GM23338 (cell line): ENCODE measurements around the gene EYA2.
A peak's percentile ranks its signal among the peaks of the same experiment; 100 is the strongest.

Source experiments
- CREB1 ChIP-seq: fragments of 250-450 bp; sonication (Bioruptor Pico); IDR thresholded peaks from 2 replicates; pipeline ENCODE4 v1.5.0; 2020; ENCODE audit warnings: low read depth, mild to moderate bottlenecking, moderate library complexity
- CTCF ChIP-seq, 2 experiments: fragments of 200-600 bp in 1 of 2; sonication (generic) in 1 of 2; conservative IDR thresholded peaks; 2 replicates each; pipeline versions ENCODE4 v1.5.1 to v1.6.1; 2016 to 2017; ENCODE audit warnings: antibody characterized with exemption in 2 of 2, low read depth in 2 of 2, mild to moderate bottlenecking in 2 of 2, moderate library complexity in 1 of 2
- EZH2 ChIP-seq: fragments of 200-600 bp; sonication (generic); IDR thresholded peaks from one replicate; pipeline ENCODE4 v1.8.0; 2017; ENCODE audit warnings: antibody characterized with exemption, mild to moderate bottlenecking, low read depth; ENCODE audit not compliant: unreplicated experiment
- JUNB ChIP-seq: IDR thresholded peaks from one replicate; pipeline ENCODE4 v1.6.1; 2016; ENCODE audit warnings: antibody characterized with exemption; ENCODE audit not compliant: unreplicated experiment
- POLR2AphosphoS5 ChIP-seq: IDR thresholded peaks from 2 replicates; pipeline ENCODE4 v1.6.1; 2016; ENCODE audit warnings: antibody characterized with exemption, low read depth
- REST ChIP-seq: IDR thresholded peaks from one replicate; pipeline ENCODE4 v1.6.1; 2018; ENCODE audit warnings: antibody characterized with exemption; ENCODE audit not compliant: unreplicated experiment
- STAT1 ChIP-seq: IDR thresholded peaks from one replicate; pipeline ENCODE4 v1.6.1; 2016; ENCODE audit warnings: antibody characterized with exemption; ENCODE audit not compliant: unreplicated experiment

DNA sequence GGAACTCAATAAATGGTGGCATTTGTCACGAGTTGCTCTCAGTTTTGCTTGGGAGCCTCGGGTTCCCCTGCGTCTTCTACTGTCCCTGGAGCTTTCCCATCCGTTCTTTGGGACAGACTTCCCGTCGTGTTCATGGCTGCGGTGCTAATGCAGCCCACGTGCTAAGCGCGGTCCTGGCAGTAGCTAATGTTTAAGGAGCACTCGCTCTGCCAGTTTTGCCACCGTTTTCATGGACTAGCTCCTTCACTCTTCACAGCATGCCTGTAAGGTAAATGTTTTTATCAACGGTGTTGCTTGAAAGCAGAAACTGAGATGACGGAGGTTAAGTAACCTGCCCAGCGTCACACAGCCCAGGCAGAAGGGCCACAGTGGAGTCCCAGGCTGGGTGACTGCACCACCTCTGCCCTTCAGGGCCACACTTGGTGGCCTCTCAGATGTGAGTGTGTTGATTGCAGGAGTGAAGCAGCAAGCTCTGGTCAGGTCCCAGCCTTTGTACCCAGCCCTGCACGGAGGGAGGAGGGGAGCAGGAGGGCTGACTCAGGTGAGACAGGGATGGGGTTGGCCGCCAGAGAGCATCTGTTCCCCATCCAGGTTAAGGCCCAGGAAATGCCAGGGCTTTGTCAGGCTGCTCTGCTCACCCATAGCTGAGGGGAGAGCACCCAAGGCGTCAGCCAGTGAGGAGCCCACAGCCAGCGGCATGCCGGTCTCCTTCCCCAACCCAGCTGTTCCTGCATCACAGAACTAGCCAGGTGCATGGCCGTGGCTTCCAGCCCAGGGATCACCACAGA is 280.0 kb downstream of the EYA2 start:
- TF ChIP-seq EZH2 (no peak), CTCF (conservative IDR thresholded peaks at IDR 0.05; ENCODE audit: low read depth in 2 of 2) (peak in 1 of 2 experiments; percentile 38; a peak in 2 of 4 replicates), POLR2AphosphoS5 (no peak), REST (no peak), JUNB (no peak), CREB1 (CRISPR knock-in tag) (no peak), STAT1 (no peak)
